ENCODE data around the gene EIF4B. TPM values are rescaled to one million over a fixed set of nuclear protein-coding genes. Genes with fewer than 3 reads are reported as not detected.

Gene EIF4B
- total and polyA plus RNA-seq, 2 of the 13 experiments (the other 11 are each of a cell fraction or from before 2014, with no cell fraction given), result 416 to 548 TPM

GRCh38 chr12:53046655-53047220 lies 40.5 kb downstream of the EIF4B start (continued):
- no peak for TF ChIP-seq ZNF407 (CRISPR knock-in tag; IDR thresholded peaks at IDR 0.05; ENCODE audit: not compliant biosample characterization)
- no peak for TF ChIP-seq TCF7 (IDR thresholded peaks at IDR 0.05; ENCODE audit: low read depth)
- no peak for TF ChIP-seq TFE3 (CRISPR knock-in tag; IDR thresholded peaks at IDR 0.05)
- TF ChIP-seq ZNF724P (CRISPR knock-in tag; IDR thresholded peaks at IDR 0.05; ENCODE audit: borderline replicate concordance), result no peak
- TF ChIP-seq ZNF577 (CRISPR knock-in tag; IDR thresholded peaks at IDR 0.05; ENCODE audit: borderline replicate concordance, low read depth), result no peak
- TF ChIP-seq ZKSCAN8 (CRISPR knock-in tag; IDR thresholded peaks at IDR 0.05; ENCODE audit: borderline replicate concordance), result no peak
- no peak for TF ChIP-seq MBD4 (IDR thresholded peaks at IDR 0.05; ENCODE audit: borderline replicate concordance, low read length)
- no peak for TF ChIP-seq PAF1 (CRISPR knock-in tag; IDR thresholded peaks at IDR 0.05)
- no peak for TF ChIP-seq ARNTL (CRISPR knock-in tag; IDR thresholded peaks at IDR 0.05)
- no peak for TF ChIP-seq ZNF251 (CRISPR knock-in tag; IDR thresholded peaks at IDR 0.05)
- no peak for TF ChIP-seq ZBTB8A (CRISPR knock-in tag; IDR thresholded peaks at IDR 0.05; ENCODE audit: borderline replicate concordance, low read depth)
- TF ChIP-seq ZNF530 (CRISPR knock-in tag; IDR thresholded peaks at IDR 0.05; ENCODE audit: low read depth), result no peak
- no peak for TF ChIP-seq ZFP36 (IDR thresholded peaks at IDR 0.05; ENCODE audit: borderline replicate concordance, low read depth, low read length, partially characterized antibody)
- no peak for TF ChIP-seq ZFP62 (CRISPR knock-in tag; IDR thresholded peaks at IDR 0.05)
- no peak for TF ChIP-seq RFX5 (IDR thresholded peaks at IDR 0.05; ENCODE audit: low read depth, low read length)
- peak; percentile 25 for TF ChIP-seq ZNF883 (CRISPR knock-in tag; IDR thresholded peaks at IDR 0.05; ENCODE audit: not compliant biosample characterization)
- TF ChIP-seq ZSCAN29 (CRISPR knock-in tag; conservative IDR thresholded peaks at IDR 0.05), result no peak
- TF ChIP-seq ZNF564 (CRISPR knock-in tag; IDR thresholded peaks at IDR 0.05), result no peak
- TF ChIP-seq CEBPB (IDR thresholded peaks at IDR 0.05; ENCODE audit: borderline replicate concordance, low read depth, low read length), result no peak
- TF ChIP-seq ZBTB34 (CRISPR knock-in tag; IDR thresholded peaks at IDR 0.05), result no peak
